ENCODE measurements around the gene UGT2B15.

GRCh38 chr4:68683034-68683433, 12.6 kb upstream of the UGT2B15 start:
- TF ChIP-seq CTCF (IDR thresholded peaks at IDR 0.05) (no peak), POLR2A (IDR thresholded peaks at IDR 0.05) (no peak)

Data from heart left ventricle (tissue), 13 donors.